ENCODE results near the gene GTF2H3. TPM values are rescaled to one million over a fixed set of nuclear protein-coding genes. Genes with fewer than 3 reads are reported as not detected.

The GTF2H3 gene
- total RNA-seq, 1 experiment from 2014 or later = 61.3 TPM

GRCh38 chr12:123645380-123645779, 11.8 kb downstream of the GTF2H3 start:
- DNase-seq (ENCODE audit: low read depth) = no peak

GRCh38 chr12:123645878-123646277, 12.2 kb downstream of the GTF2H3 start:
- no peak for DNase-seq (ENCODE audit: low read depth)

- no peak for DNase-seq (ENCODE audit: low read depth)
Observed at GRCh38 chr12:123648401-123648800, 14.8 kb downstream of the GTF2H3 start.

GRCh38 chr12:123654129-123654701, 20.6 kb downstream of the GTF2H3 start:
- no peak for DNase-seq (ENCODE audit: low read depth)

GRCh38 chr12:123655420-123655819, 21.8 kb downstream of the GTF2H3 start:
- DNase-seq (ENCODE audit: low read depth) = no peak

- DNase-seq (ENCODE audit: low read depth) = no peak
Observed at GRCh38 chr12:123656392-123656791, 22.8 kb downstream of the GTF2H3 start.

- DNase-seq (ENCODE audit: low read depth) = no peak
Observed at GRCh38 chr12:123657211-123657610, 23.6 kb downstream of the GTF2H3 start.

- DNase-seq (ENCODE audit: low read depth) = peak; percentile 84
Observed at GRCh38 chr12:123659996-123660727, 26.5 kb downstream of the GTF2H3 start.

- DNase-seq (ENCODE audit: low read depth) = no peak
Observed at GRCh38 chr12:123667771-123668170, 34.1 kb downstream of the GTF2H3 start.

GRCh38 chr12:123670882-123671728, 37.5 kb downstream of the GTF2H3 start, which contains the start of gene TCTN2:
Gene TCTN2 (plus strand): TSS chr12:123671113. CDS start chr12:123671241, 128 bp downstream.
- DNase-seq (ENCODE audit: low read depth) = peak; percentile 91

GRCh38 chr12:123671876-123672275, 38.2 kb downstream of the GTF2H3 start:
- peak; percentile 12 for DNase-seq (ENCODE audit: low read depth)

GRCh38 chr12:123675436-123675835, 41.8 kb downstream of the GTF2H3 start:
- no peak for DNase-seq (ENCODE audit: low read depth)

- no peak for DNase-seq (ENCODE audit: low read depth)
Observed at GRCh38 chr12:123676616-123677320, 43.1 kb downstream of the GTF2H3 start.

- DNase-seq (ENCODE audit: low read depth) = no peak
Observed at GRCh38 chr12:123678981-123679380, 45.4 kb downstream of the GTF2H3 start.

- DNase-seq (ENCODE audit: low read depth) = no peak
Observed at GRCh38 chr12:123681605-123682004, 48.0 kb downstream of the GTF2H3 start.

GRCh38 chr12:123683964-123684363, 50.3 kb downstream of the GTF2H3 start:
- no peak for DNase-seq (ENCODE audit: low read depth)

- no peak for DNase-seq (ENCODE audit: low read depth)
Observed at GRCh38 chr12:123686636-123687190, 53.1 kb downstream of the GTF2H3 start.

GRCh38 chr12:123690191-123690840, 56.7 kb downstream of the GTF2H3 start:
- no peak for DNase-seq (ENCODE audit: low read depth)

GRCh38 chr12:123696207-123696606, 62.6 kb downstream of the GTF2H3 start:
- no peak for DNase-seq (ENCODE audit: low read depth)

GRCh38 chr12:123696646-123697045, 63.0 kb downstream of the GTF2H3 start:
- DNase-seq (ENCODE audit: low read depth) = no peak

- peak; percentile 12 for DNase-seq (ENCODE audit: low read depth)
Observed at GRCh38 chr12:123705935-123706334, 72.3 kb downstream of the GTF2H3 start.
